ENCODE measurements around the gene POLR1G.
A peak's percentile ranks its signal among the peaks of the same experiment; 100 is the strongest.

DNA sequence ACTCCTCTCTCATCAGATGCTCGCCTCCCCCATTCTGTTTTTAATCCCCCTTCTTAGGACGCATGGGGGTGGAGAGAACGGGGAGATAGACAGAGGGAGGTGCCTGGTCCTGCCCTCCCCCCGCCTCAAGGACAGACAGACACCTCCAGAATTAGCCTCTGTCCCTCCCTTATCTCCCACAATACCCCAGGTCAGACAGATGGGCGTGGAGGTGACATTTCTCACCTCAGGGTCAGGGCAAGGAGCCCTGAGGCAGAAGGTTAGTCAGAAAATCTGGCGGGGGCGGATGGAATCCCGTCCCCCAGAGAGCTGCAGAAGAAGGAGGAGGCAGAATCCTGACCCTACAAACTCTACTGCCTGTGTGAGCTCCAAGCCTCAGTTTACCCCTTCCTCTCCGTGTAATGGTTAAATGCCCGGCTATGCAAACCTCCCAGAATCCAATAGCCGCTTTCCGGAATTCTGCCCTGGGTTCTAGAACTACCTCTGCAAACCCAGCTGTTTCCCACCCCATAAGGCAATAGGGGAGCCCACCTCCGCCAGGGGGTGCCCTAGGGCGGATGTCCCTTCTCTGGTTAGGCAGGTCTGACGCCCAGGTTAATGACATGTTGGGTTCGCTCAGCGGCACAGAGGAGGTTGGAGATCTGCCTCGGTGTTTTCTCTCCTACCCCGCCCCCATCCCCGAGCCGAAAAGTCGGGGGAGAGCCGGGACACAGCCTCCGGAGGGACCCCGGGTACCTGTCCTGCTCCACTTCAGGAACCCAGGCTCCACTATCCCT is 2.5 kb upstream of the POLR1G start:
- TF ChIP-seq, protein P1, sequence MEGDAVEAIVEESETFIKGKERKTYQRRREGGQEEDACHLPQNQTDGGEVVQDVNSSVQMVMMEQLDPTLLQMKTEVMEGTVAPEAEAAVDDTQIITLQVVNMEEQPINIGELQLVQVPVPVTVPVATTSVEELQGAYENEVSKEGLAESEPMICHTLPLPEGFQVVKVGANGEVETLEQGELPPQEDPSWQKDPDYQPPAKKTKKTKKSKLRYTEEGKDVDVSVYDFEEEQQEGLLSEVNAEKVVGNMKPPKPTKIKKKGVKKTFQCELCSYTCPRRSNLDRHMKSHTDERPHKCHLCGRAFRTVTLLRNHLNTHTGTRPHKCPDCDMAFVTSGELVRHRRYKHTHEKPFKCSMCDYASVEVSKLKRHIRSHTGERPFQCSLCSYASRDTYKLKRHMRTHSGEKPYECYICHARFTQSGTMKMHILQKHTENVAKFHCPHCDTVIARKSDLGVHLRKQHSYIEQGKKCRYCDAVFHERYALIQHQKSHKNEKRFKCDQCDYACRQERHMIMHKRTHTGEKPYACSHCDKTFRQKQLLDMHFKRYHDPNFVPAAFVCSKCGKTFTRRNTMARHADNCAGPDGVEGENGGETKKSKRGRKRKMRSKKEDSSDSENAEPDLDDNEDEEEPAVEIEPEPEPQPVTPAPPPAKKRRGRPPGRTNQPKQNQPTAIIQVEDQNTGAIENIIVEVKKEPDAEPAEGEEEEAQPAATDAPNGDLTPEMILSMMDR (IDR thresholded peaks at IDR 0.05), result peak in 4 of 7 experiments; percentile 19 to 50 (median 36)
- no peak for TF ChIP-seq EP300 (IDR thresholded peaks at IDR 0.05)

Data from stomach (tissue), 4 donors.